SK-N-SH treated with all-trans-retinoic acid at 6 μM for 48 hours (cell line): ENCODE data around the gene PPBP.

Source experiments
- ATAC-seq: fragments of 200-7000 bp; cut with Tn5 transposase; 3 replicates; pipeline ENCODE4 v1.9.1; 2020; ENCODE audit warnings: mild to moderate bottlenecking, moderate library complexity
- ARNTL ChIP-seq: fragments of 450-650 bp; formaldehyde crosslinking; IDR thresholded peaks from 2 replicates; pipeline ENCODE4 v1.5.0; 2020; ENCODE audit warnings: low read depth, mild to moderate bottlenecking, moderate library complexity, borderline replicate concordance
- BACH2 ChIP-seq: fragments of 250-450 bp; sonication (Bioruptor Pico); IDR thresholded peaks from 2 replicates; pipeline ENCODE4 v1.9.0; 2021; ENCODE audit warnings: mild to moderate bottlenecking, borderline replicate concordance
- CSDC2 ChIP-seq: fragments of 250-450 bp; sonication (Bioruptor Pico); IDR thresholded peaks from 2 replicates; pipeline ENCODE4 v1.5.0; 2020; ENCODE audit warnings: mild to moderate bottlenecking, moderate library complexity
- ESRRG ChIP-seq: fragments of 250-450 bp; sonication (Bioruptor Pico); IDR thresholded peaks from 2 replicates; pipeline ENCODE4 v1.6.1; 2021; ENCODE audit warnings: mild to moderate bottlenecking
- GLIS3 ChIP-seq: fragments of 250-450 bp; sonication (Bioruptor Pico); IDR thresholded peaks from 2 replicates; pipeline ENCODE4 v1.5.0; 2020; ENCODE audit warnings: mild to moderate bottlenecking, moderate library complexity
- ISL1 ChIP-seq: fragments of 250-450 bp; sonication (Bioruptor Pico); IDR thresholded peaks from 2 replicates; pipeline ENCODE4 v2.1.2; 2022; ENCODE audit warnings: mild to moderate bottlenecking, moderate library complexity
- OSR1 ChIP-seq: fragments of 250-450 bp; sonication (Bioruptor Pico); IDR thresholded peaks from 2 replicates; pipeline ENCODE4 v1.8.0; 2022; ENCODE audit warnings: moderate library complexity, mild to moderate bottlenecking, inconsistent platforms
- RARB ChIP-seq: fragments of 250-450 bp; sonication (Bioruptor Pico); IDR thresholded peaks from 2 replicates; pipeline ENCODE4 v1.8.0; 2021; ENCODE audit warnings: mild to moderate bottlenecking, moderate library complexity
- TCF4 ChIP-seq: fragments of 250-450 bp; sonication (Bioruptor Pico); IDR thresholded peaks from 2 replicates; pipeline ENCODE4 v1.8.0; 2021; ENCODE audit warnings: mild to moderate bottlenecking, moderate library complexity, borderline replicate concordance
- TOX ChIP-seq: fragments of 250-450 bp; sonication (Bioruptor Pico); IDR thresholded peaks from 2 replicates; pipeline ENCODE4 v1.8.0; 2021; ENCODE audit warnings: mild to moderate bottlenecking, moderate library complexity, borderline replicate concordance
- ZC3H10 ChIP-seq: fragments of 250-450 bp; sonication (Bioruptor Pico); IDR thresholded peaks from 2 replicates; pipeline ENCODE4 v1.5.1; 2021; ENCODE audit warnings: mild to moderate bottlenecking, moderate library complexity
- ZFP3 ChIP-seq: fragments of 250-450 bp; sonication (Bioruptor Pico); IDR thresholded peaks from 2 replicates; pipeline ENCODE4 v1.5.0; 2020; ENCODE audit warnings: mild to moderate bottlenecking, moderate library complexity
- ZNF565 ChIP-seq: fragments of 450-650 bp; formaldehyde crosslinking; conservative IDR thresholded peaks from 2 replicates; pipeline ENCODE4 v1.5.0; 2020; ENCODE audit warnings: low read depth, mild to moderate bottlenecking, moderate library complexity
- ZNF70 ChIP-seq: fragments of 450-650 bp; formaldehyde crosslinking; IDR thresholded peaks from 2 replicates; pipeline ENCODE4 v1.5.0; 2020; ENCODE audit warnings: mild to moderate bottlenecking, moderate library complexity
- ZNF8 ChIP-seq: fragments of 450-650 bp; formaldehyde crosslinking; IDR thresholded peaks from 2 replicates; pipeline ENCODE4 v1.5.0; 2020; ENCODE audit warnings: mild to moderate bottlenecking, moderate library complexity
- TF ChIP-seq, protein P1 (sequence below): fragments of 250-450 bp; sonication (Bioruptor Pico); IDR thresholded peaks from 2 replicates; pipeline ENCODE4 v1.8.0; 2021; ENCODE audit warnings: low read depth, mild to moderate bottlenecking, moderate library complexity, borderline replicate concordance
- TF ChIP-seq, protein P2 (sequence below): fragments of 250-450 bp; sonication (Bioruptor Pico); IDR thresholded peaks from 2 replicates; pipeline ENCODE4 v1.8.0; 2020; ENCODE audit warnings: mild to moderate bottlenecking, moderate library complexity, borderline replicate concordance
- TF ChIP-seq, protein P3 (sequence below): fragments of 250-450 bp; sonication (Bioruptor Pico); IDR thresholded peaks from 2 replicates; pipeline ENCODE4 v1.5.0; 2020; ENCODE audit warnings: mild to moderate bottlenecking, moderate library complexity
- TF ChIP-seq, protein P4 (sequence below): fragments of 250-450 bp; sonication (Bioruptor Pico); IDR thresholded peaks from 2 replicates; pipeline ENCODE4 v1.5.1; 2021; ENCODE audit warnings: mild to moderate bottlenecking, moderate library complexity
- TF ChIP-seq, protein P5 (sequence below): fragments of 250-450 bp; sonication (Bioruptor Pico); IDR thresholded peaks from 2 replicates; pipeline ENCODE4 v1.5.1; 2020; ENCODE audit warnings: low read depth, mild to moderate bottlenecking, moderate library complexity

The PPBP gene

DNA sequence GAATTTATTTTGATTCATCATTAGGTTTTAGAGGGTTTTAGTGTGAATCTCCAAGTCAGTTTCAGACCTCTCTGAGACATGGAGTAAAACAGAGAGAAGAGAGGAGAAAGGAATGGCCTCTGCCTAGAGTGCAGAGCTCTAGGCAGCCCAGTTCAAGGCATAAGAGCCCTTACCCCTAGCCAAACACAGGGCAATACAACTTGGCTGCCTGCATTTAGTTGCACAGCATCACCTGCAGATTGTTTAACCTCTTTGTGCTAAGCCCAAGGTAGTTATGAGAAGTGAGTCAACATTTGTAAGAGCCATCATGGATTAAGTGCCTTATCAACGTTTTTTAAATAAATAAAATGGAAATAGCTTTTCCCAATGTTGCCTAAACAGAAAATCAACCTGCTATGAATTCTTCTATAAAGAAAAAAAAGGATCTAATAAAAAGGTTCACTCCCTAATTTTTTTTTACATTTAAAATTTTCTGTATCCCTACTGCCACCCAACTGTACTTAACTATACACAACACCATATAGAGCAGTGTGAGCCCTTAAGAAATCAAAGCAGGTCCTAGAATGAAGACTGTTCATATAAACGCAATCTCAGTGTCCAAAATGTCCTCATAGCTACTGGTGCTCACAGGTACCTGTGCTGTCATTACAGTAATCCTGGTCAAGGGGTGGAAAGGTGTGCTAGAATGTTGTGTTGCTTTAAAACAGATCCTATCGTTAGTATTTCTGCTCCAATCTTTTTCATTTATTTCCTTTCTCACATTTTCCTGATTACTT is 42.1 kb downstream of the PPBP start:
- TF ChIP-seq, protein P1, sequence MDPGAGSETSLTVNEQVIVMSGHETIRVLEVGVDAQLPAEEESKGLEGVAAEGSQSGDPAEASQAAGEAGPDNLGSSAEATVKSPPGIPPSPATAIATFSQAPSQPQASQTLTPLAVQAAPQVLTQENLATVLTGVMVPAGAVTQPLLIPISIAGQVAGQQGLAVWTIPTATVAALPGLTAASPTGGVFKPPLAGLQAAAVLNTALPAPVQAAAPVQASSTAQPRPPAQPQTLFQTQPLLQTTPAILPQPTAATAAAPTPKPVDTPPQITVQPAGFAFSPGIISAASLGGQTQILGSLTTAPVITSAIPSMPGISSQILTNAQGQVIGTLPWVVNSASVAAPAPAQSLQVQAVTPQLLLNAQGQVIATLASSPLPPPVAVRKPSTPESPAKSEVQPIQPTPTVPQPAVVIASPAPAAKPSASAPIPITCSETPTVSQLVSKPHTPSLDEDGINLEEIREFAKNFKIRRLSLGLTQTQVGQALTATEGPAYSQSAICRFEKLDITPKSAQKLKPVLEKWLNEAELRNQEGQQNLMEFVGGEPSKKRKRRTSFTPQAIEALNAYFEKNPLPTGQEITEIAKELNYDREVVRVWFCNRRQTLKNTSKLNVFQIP, result no peak
- TF ChIP-seq ZC3H10 (CRISPR knock-in tag) (no peak), TCF4 (CRISPR knock-in tag) (no peak), ZNF70 (CRISPR knock-in tag) (no peak), TOX (no peak), CSDC2 (CRISPR knock-in tag) (no peak), ARNTL (CRISPR knock-in tag) (no peak), RARB (no peak), ZFP3 (CRISPR knock-in tag) (no peak), ZNF8 (no peak), BACH2 (no peak), ESRRG (no peak), GLIS3 (CRISPR knock-in tag) (no peak), OSR1 (CRISPR knock-in tag) (no peak), ISL1 (CRISPR knock-in tag) (no peak), ZNF565 (CRISPR knock-in tag) (no peak)
- TF ChIP-seq, protein P2, sequence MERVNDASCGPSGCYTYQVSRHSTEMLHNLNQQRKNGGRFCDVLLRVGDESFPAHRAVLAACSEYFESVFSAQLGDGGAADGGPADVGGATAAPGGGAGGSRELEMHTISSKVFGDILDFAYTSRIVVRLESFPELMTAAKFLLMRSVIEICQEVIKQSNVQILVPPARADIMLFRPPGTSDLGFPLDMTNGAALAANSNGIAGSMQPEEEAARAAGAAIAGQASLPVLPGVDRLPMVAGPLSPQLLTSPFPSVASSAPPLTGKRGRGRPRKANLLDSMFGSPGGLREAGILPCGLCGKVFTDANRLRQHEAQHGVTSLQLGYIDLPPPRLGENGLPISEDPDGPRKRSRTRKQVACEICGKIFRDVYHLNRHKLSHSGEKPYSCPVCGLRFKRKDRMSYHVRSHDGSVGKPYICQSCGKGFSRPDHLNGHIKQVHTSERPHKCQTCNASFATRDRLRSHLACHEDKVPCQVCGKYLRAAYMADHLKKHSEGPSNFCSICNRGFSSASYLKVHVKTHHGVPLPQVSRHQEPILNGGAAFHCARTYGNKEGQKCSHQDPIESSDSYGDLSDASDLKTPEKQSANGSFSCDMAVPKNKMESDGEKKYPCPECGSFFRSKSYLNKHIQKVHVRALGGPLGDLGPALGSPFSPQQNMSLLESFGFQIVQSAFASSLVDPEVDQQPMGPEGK, result no peak
- TF ChIP-seq, protein P3, sequence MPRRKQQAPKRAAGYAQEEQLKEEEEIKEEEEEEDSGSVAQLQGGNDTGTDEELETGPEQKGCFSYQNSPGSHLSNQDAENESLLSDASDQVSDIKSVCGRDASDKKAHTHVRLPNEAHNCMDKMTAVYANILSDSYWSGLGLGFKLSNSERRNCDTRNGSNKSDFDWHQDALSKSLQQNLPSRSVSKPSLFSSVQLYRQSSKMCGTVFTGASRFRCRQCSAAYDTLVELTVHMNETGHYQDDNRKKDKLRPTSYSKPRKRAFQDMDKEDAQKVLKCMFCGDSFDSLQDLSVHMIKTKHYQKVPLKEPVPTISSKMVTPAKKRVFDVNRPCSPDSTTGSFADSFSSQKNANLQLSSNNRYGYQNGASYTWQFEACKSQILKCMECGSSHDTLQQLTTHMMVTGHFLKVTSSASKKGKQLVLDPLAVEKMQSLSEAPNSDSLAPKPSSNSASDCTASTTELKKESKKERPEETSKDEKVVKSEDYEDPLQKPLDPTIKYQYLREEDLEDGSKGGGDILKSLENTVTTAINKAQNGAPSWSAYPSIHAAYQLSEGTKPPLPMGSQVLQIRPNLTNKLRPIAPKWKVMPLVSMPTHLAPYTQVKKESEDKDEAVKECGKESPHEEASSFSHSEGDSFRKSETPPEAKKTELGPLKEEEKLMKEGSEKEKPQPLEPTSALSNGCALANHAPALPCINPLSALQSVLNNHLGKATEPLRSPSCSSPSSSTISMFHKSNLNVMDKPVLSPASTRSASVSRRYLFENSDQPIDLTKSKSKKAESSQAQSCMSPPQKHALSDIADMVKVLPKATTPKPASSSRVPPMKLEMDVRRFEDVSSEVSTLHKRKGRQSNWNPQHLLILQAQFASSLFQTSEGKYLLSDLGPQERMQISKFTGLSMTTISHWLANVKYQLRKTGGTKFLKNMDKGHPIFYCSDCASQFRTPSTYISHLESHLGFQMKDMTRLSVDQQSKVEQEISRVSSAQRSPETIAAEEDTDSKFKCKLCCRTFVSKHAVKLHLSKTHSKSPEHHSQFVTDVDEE, result no peak
- TF ChIP-seq, protein P4, sequence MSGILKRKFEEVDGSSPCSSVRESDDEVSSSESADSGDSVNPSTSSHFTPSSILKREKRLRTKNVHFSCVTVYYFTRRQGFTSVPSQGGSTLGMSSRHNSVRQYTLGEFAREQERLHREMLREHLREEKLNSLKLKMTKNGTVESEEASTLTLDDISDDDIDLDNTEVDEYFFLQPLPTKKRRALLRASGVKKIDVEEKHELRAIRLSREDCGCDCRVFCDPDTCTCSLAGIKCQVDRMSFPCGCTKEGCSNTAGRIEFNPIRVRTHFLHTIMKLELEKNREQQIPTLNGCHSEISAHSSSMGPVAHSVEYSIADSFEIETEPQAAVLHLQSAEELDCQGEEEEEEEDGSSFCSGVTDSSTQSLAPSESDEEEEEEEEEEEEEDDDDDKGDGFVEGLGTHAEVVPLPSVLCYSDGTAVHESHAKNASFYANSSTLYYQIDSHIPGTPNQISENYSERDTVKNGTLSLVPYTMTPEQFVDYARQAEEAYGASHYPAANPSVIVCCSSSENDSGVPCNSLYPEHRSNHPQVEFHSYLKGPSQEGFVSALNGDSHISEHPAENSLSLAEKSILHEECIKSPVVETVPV (CRISPR knock-in tag), result no peak
- TF ChIP-seq, protein P5, sequence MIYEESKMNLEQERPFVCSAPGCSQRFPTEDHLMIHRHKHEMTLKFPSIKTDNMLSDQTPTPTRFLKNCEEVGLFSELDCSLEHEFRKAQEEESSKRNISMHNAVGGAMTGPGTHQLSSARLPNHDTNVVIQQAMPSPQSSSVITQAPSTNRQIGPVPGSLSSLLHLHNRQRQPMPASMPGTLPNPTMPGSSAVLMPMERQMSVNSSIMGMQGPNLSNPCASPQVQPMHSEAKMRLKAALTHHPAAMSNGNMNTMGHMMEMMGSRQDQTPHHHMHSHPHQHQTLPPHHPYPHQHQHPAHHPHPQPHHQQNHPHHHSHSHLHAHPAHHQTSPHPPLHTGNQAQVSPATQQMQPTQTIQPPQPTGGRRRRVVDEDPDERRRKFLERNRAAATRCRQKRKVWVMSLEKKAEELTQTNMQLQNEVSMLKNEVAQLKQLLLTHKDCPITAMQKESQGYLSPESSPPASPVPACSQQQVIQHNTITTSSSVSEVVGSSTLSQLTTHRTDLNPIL, result no peak
- TF ChIP-seq, all 23 proteins: peak for 0
- ATAC-seq, result no peak

DNA sequence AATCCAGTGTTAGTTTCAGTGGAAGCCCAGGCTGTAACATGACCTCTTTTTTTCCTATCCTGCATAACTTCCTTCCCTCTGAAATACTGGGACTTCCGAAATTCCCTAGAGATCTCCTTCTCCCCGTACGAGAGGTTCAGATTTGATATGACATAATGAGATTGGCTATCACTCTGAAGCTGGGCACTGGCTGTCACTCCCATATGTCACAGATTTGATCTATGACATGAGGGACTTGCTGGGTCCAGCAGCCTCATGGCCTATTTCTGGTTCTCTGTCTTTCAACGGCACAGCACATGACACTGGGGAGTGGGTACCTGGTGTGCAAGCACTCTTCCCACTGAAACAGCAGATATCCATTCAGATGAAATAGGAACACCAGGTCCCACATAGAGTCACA is 42.9 kb downstream of the PPBP start:
- ATAC-seq, result no peak

More for the DNA sequence above, 42.9 kb downstream of the PPBP start:
- TF ChIP-seq, protein P4 (CRISPR knock-in tag), result no peak
- TF ChIP-seq ZNF565 (CRISPR knock-in tag), result no peak
- TF ChIP-seq, protein P5, result no peak
